GM19455 (cell line): Measurements from ENCODE around the gene BHLHE23.
A peak's percentile ranks its signal among the peaks of the same experiment; 100 is the strongest.

ENCODE experiments used
- ATAC-seq: cut with Tn5 transposase; IDR thresholded peaks from one replicate; pipeline ENCODE4 v1.9.1; 2021; ENCODE audit not compliant: unreplicated experiment

Gene BHLHE23

GRCh38 chr20:62975812-62976508 is 30.8 kb downstream of the BHLHE23 start:
- no peak for ATAC-seq

GRCh38 chr20:62975251-62975760 is 31.5 kb downstream of the BHLHE23 start:
- no peak for ATAC-seq

GRCh38 chr20:62972845-62973745 is 33.7 kb downstream of the BHLHE23 start:
- no peak for ATAC-seq

GRCh38 chr20:62971950-62972844 is 34.6 kb downstream of the BHLHE23 start:
- ATAC-seq: peak; percentile 48

- ATAC-seq: no peak
Observed at GRCh38 chr20:62971211-62971949, 35.4 kb downstream of the BHLHE23 start.

GRCh38 chr20:62970307-62971210 is 36.2 kb downstream of the BHLHE23 start:
- ATAC-seq: no peak

- ATAC-seq: no peak
Observed at GRCh38 chr20:62969939-62970306, 36.8 kb downstream of the BHLHE23 start.

- no peak for ATAC-seq
Observed at GRCh38 chr20:62969179-62969760, 37.5 kb downstream of the BHLHE23 start.

GRCh38 chr20:62968378-62969178 is 38.2 kb downstream of the BHLHE23 start:
- ATAC-seq: no peak

GRCh38 chr20:62967628-62968351 is 39.0 kb downstream of the BHLHE23 start:
- ATAC-seq: no peak

GRCh38 chr20:62967149-62967501 is 39.6 kb downstream of the BHLHE23 start:
- ATAC-seq: no peak

- no peak for ATAC-seq
Observed at GRCh38 chr20:62966212-62967148, 40.3 kb downstream of the BHLHE23 start.

GRCh38 chr20:62965363-62965771 is 41.4 kb downstream of the BHLHE23 start:
- ATAC-seq: no peak

GRCh38 chr20:62964700-62965099 is 42.1 kb downstream of the BHLHE23 start:
- ATAC-seq: no peak

- no peak for ATAC-seq
Observed at GRCh38 chr20:62963614-62964397, 43.0 kb downstream of the BHLHE23 start.
